COLO668 (cell line): ENCODE results near the gene JAKMIP1.

Experiments used
- DNase-seq: peaks from one replicate; lab custom pipeline; 2025; ENCODE audit not compliant: unreplicated experiment; lab: John Stamatoyannopoulos, UW

JAKMIP1 gene

GRCh38 chr4:6047130-6047673 is 153.1 kb downstream of the JAKMIP1 start:
- DNase-seq = peak; percentile 70

DNA sequence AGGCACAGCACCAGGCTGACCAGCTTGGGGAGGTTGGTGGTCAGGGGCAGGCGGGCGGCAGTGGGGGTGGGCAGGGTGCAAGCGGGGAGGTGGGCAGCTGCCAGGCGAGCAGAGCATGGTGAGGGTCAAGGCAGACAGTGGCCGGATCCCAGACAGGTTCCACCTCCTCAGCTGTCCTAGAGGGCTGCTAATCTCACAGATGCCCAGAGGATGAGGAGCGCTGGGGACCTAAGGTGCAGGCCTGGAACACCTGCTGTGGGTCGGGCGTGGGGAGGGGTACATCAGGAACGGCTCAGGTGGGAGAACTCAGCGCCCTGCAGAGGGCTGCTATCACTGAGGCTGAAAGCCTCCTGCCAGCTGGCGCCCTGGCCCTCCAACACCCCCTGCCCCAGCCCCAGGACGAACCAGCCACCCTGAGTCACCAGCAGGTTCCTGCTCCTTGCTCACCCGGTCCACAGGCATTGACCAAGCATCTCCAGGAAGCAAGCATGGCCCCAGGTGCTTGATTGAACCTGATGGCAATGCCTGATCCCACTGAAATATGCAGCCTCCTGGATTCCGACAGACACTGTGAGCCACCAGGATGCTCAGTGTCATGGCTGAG is 153.7 kb downstream of the JAKMIP1 start:
- no peak for DNase-seq

DNA sequence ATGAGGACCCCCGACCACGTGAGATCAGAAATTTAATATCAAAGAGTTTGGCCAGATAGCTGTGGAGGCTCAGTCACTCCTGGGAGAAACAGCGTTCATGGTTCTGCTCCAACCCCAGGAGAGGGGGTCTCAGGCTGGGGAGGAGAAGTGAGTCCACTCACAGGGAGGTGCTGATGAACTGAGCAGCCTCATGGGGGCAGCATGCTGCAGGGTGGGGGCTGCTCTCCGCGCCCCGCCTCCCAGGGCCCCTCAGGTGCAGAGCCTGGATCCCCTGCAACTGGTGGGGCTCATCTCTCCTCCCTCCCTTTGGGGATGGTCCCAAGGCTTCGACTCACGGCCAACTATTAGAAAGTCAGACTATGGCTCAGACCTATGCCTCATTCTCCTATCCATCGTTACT is 155.5 kb downstream of the JAKMIP1 start:
- DNase-seq = no peak

- DNase-seq = no peak
Observed at GRCh38 chr4:6044276-6044675, 156.1 kb downstream of the JAKMIP1 start.

GRCh38 chr4:6043843-6044242 is 156.5 kb downstream of the JAKMIP1 start:
- no peak for DNase-seq

DNA sequence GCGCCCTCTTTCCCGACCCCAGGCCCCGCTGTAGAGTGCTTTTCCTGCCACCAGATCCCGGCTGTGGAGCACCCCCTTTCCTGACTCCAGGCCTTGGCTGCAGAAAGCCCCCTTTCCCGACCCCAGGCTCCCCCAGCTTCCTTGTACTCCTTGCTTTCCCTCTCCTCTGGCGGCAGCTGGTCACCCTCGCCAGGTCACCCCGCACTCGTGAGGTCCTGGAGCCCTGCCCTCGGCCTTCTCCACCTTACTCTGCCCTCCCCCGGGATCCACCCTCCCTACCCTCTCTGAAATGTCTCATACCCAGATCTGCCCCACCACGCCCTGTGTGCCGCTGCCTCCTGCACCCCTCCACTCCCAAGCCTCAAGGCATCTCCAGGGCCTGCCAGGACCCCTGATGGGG is 157.2 kb downstream of the JAKMIP1 start:
- DNase-seq = no peak

GRCh38 chr4:6042293-6043063 is 157.9 kb downstream of the JAKMIP1 start:
- DNase-seq = no peak

- DNase-seq = no peak
Observed at GRCh38 chr4:6041800-6042199, 158.5 kb downstream of the JAKMIP1 start.

DNA sequence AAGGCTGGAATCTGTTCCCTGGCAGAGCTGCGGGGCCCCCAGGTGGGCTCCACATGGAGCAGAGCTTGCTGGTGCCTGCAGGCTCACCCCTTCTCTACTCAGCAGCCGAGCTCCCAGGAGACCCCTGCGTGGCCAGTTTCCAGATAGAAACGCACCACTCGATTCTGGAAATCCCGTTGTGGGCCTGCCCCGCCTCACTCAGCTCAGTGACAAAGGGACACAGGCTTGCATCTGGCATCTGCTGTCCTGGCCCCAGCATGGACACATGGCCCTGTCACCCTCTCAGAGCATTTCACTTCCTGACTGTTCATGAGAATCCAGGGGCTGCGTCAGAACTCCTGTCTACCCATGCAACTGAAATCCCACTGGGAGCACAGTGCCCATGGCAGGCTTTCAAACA is 161.6 kb downstream of the JAKMIP1 start:
- DNase-seq = no peak

GRCh38 chr4:6035786-6036185 is 164.6 kb downstream of the JAKMIP1 start:
- no peak for DNase-seq

GRCh38 chr4:6033381-6033780 is 167.0 kb downstream of the JAKMIP1 start:
- no peak for DNase-seq

GRCh38 chr4:6032249-6033244 is 167.8 kb downstream of the JAKMIP1 start:
- no peak for DNase-seq

- DNase-seq = no peak
Observed at GRCh38 chr4:6031846-6032245, 168.5 kb downstream of the JAKMIP1 start.

- DNase-seq = no peak
Observed at GRCh38 chr4:6030679-6031078, 169.7 kb downstream of the JAKMIP1 start.

DNA sequence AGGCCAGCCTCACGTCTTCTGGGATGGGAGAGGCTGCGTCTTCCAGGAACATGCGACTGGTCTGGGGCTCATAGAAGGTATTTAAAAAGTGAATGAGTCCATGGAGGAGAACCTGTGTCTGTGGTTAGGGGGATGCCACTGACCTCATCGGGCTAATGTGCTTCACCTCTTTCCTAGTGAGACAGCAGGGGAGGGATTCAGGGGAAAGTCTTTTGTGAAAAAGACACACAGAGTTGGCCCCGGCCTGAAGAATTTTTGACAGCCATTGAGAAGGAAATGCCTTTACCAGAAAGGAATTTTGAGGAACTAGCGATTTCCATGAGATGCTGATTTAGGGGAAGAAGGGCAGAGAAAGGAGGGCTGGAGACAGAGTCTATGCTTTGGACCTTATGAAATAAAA is 171.1 kb downstream of the JAKMIP1 start:
- no peak for DNase-seq

DNA sequence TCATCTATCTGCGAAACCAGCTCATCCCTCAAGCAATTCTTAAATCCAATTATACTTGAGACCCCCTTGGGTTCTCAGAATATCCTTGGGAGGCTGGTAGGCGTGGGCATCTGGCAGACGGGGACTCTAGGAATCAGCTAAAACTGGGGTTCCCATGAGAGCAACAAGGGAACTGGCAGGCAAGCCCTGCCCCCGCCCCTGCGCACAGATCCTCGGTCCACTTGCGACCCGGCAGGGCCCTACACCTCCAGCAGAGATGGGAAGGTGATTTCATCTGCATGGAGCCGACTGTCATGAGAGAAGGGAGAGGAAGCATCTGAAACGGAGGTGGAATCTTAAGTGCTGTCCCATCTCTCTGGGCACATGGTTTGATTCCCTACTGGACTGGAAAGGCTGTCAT is 172.2 kb downstream of the JAKMIP1 start:
- DNase-seq = no peak

DNA sequence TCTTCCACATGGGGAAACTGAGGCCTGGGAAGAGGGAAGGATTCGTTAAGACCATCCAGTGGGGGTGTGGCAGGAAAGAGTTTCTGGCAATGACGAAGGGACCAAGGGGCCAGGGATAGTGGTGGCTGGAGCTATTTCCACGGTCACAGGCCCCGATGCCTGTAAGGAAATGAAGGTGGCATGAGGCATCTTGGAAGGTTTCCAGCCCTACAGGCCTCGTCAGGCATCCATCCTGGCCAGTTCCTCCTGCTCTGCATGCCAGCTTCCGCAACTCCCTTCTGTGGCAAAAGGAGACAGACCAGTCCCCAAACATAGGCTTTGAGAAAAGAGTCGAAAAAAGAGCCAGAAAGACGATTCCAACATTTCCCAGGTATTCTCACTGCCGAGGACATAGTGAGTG is 173.0 kb downstream of the JAKMIP1 start:
- DNase-seq = no peak

- DNase-seq = no peak
Observed at GRCh38 chr4:6024313-6024960, 175.9 kb downstream of the JAKMIP1 start.

- DNase-seq = no peak
Observed at GRCh38 chr4:6023731-6024130, 176.6 kb downstream of the JAKMIP1 start.

DNA sequence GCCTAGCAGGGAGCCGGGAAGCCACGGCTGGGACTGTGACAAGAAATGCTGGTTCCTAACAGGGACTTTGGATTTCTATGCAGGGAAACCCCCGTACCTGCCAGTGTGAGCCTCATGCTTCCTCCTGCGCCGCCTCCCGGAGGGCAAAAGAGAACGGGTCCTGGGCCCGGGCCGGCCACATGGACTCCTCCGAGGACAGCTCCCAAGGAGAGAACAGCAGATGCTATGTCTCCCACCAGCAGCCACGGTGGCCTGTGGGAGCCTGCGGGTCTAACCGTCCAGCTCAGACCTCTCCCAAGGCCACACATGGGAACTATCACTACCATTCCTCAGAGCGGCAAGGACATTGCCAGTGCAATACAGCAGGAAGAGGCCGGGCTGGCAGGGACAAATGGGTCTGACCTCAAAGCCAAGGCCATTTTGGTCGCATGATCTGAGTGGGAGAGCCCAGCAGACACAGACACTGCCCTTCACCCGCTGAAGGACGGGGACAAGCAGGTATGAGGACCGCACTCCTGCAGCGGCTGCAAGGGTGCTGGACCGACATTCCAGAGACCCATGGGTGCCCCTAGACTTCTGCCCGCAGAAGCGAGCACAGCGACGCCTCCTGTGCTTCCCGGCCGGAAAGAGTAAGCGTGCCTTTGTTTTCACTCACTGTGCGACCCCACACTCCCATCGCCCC is 177.6 kb downstream of the JAKMIP1 start:
- no peak for DNase-seq
